ENCODE data around the gene CDYL2.

Gene CDYL2

GRCh38 chr16:80618862-80619648 is 185.3 kb downstream of the CDYL2 start:
- DNase-seq, result no peak

DNA sequence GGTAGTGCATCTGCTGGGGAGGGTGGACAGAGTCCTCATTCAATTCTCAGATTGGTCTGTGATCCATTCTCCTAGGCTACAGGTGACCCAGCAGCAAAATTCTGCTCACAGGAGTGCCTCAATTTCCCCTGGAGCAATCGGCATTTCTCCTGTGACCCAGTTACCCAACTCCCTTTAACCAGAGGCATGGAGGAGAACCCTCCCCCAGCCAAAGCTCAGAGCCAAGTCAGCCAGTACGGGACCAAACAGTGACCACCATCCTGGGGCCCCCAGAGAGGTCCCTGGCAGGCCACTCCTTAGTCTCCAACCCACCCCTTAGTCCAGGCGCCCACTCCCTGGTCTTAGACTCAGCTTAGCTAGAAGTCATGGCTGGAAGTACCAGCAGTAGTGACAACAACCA is 188.0 kb downstream of the CDYL2 start:
- DNase-seq, result no peak

- no peak for DNase-seq
Observed at GRCh38 chr16:80615735-80616134, 188.7 kb downstream of the CDYL2 start.

DNA sequence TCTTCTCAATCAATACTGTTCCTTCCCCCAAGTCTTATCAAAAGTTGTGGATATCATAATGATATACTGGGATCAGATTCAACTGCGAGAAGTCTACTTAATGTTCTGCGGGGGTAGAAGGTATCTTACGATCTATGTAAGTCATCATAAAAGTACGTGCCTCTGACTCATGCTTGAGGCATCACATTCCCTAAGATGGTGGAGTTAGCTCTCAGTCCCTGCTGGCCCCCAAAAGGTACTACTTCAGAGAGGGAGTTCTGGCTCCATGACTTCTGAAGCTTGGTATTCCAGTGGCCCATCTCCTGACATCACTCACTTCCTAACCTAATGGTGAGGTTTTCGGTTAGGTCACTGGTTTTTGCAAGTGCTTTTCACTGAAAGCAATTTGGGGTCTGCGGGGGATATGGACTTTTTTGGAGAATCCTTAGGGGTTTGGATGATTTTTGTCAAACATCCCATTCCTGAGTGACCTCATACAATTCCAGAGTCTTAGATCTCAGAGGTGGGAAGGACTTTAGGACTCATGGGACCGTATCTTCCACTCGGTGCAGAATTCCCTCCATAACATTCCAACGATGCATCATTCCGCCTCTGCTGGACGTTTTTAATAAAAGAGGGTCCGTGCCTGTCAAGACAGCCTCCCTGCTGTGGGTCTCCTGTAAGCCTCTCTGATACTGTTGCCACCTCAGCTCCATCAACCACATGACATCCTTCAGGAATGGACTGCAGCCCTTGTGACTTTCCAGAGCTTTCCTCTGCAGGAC is 189.3 kb downstream of the CDYL2 start:
- DNase-seq, result no peak

DNA sequence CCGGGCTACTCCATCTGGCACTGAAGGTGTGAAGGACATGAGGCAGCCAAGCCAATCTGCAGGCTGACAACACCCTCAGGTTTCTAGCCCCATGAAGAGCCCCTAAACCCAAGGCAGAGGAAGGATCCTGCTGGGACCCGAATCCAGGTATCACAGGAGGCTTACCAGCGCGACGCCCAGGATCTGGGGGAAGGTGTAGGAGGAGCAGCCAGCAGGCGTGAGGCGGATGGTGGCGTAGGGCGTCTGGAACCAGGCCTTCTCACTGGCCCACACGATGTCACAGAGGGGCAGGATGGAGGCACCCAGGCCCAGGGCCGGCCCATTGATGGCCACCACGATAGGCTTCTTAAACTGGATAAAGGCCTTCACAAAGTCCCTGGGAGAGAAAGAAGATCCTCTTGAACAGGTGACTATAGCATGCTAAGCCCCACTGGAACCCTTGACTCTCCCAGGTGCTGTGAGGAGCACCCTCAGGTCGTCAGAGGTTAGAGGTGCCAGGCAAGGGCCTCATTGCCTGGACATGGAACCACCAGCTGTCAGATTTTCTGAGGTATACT is 191.9 kb downstream of the CDYL2 start:
- no peak for DNase-seq

GRCh38 chr16:80611930-80612327 is 192.5 kb downstream of the CDYL2 start:
- DNase-seq, result no peak

DNA sequence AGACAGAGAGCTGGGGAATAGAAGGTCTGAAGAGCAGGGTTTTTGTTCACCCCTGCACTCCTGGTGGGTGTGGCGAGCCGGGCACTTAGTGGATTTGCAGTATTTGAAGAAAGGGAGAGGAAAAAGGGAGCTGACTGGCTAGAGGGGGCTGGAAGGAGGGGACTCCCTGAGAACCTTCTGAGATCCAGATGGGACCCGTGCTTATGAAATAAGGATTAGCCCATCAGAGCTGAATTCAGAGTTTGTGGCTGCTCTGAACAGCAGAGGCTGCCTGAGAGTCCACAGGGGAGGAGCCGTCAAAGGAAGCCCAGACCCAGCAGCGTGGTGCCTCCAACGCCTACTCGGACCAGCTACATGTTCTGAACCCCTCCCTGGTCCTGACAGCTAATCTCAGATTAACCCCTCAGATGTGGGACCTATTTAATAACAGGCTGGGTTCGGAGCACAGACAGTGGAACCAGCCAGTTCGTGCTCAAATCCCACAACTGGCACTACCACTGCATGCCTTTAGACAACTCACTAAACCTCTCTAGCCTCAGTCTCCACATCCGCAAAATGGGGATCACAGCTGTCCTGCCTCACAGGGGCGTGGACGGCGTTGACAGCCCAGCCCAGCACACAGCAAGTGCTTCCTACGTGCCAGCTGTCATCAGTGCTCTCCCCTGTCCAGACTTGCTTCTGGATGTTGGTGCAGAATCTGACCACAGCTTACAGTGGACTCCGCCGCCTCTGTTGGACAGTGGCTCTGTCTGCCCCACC is 193.0 kb downstream of the CDYL2 start:
- DNase-seq, result no peak

DNA sequence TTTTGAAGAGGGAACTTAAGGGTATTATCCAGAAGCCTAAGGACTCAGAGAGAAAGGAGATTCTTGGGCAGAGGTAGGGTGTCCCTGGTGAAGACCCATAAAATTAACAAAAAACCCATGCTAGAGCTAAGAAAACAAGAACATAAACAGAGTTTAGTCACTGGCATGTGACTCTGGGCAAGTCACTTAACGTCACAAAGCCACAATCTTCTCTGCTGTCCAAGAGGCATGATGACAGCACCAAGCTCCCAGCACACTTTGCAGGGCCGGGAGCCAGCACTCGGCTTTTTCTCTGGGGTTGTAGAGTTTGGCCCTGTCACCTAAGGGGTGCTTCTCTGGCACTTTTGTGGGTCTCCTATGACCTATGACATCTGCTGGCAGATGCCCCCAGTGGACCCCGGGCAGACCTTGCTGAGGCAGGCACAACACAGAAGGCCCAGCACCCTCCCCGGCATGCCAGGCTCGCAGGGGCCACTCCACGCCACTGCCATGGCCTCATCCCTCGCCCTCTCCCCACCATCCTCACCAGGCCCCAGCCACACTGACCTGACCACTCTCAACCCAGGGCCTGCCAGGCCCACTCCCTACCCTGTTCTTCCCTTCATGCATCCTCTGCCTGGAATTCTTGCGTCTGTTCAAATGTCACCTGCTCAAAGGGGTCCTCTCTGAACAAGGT is 193.8 kb downstream of the CDYL2 start:
- no peak for DNase-seq

- no peak for DNase-seq
Observed at GRCh38 chr16:80608946-80609345, 195.5 kb downstream of the CDYL2 start.

DNA sequence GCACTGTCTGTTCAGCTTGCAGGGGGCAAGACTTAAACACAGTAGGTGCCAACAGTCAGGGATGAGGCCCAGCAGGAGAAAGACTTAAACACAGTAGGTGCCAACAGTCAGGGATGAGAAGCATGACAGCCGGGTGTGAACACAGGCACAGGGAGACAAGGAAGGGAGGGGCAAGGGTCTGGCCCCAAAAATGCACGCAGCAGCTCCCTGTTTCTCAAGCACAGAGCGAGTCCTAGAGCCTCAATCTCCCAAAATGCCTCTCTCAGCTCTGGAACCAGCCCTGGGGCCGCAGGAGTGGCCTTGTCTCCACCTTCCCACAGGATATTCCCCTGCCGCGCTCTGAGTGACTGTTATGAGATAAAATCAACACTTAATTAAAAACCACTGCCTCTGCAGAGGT is 197.2 kb downstream of the CDYL2 start:
- DNase-seq, result no peak

DNA sequence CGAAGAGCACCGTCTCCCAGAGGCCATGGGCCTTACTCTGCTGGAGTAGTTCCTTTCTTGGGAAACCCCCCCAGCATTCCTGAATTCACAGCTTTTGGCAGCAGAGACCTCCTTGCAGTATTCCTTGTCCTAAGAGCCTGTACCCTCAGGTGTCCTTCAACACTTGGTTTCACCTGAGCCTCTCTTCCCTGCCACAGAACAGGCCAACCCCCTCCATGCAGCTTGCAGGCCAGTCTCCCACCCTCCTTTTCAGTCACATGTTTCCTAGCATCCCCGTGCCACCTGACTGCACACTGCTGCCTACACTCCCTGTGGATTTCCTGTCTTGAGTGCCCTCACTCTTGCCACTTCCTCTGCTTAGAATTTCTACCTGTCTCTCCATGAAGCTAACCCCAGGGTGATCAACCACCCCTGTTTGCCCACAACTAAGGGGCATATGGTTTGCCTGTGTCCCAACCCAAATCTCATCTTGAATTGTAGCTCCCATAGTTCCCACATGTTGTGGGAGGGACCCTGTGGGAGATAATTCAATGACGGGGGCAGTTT is 198.1 kb downstream of the CDYL2 start:
- no peak for DNase-seq

DNA sequence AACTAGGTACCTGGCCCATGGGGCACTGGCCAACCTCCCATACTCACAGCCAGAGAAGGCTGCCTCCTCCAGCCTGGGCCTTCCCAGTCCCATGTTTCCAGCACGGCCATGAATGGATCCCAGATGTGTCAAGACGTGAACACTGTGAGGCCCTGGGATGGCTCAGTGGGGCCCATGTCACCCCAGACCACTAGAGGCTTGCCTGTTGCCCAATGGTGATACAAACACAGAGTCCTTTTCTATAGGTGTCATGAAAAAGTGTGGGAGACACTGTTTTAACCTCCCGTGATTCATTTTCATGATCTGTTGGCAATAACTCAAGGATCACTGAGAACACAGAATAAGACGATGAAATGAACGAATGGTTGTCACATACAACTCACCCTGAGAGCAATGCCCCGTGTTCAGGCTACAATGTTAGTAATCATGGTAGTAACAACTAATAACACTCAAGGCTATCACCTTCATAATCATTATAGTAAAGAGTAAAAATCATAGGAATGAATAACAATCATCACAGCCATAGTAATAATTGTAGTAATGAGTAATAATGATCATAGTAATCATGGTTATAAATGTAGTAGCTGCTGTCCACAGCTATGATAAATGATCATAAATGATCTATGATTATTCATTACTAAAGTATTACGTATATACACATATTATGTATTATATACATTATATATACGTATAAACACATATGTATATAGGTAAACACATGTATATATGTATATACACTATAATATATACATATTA is 199.6 kb downstream of the CDYL2 start:
- DNase-seq, result no peak

DNA sequence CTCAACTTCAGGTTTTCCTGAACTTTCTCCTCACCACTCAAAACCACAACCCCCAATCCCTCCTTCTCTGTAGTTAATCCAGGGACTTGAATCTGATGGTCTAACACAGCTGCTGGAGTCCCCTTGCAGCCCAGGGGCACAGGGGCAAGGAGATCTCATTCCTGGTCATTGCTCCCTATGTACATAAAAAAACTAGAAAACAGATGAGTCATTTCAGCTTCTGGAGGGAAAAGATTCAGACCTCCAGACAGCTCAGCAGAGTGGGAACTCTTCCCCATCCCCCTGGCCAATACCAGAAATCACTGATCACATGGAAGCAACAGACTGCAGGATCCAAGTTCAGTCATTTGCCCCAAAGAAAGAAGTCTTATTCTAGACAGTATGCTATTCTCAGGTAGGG is 201.5 kb downstream of the CDYL2 start:
- no peak for DNase-seq

DNA sequence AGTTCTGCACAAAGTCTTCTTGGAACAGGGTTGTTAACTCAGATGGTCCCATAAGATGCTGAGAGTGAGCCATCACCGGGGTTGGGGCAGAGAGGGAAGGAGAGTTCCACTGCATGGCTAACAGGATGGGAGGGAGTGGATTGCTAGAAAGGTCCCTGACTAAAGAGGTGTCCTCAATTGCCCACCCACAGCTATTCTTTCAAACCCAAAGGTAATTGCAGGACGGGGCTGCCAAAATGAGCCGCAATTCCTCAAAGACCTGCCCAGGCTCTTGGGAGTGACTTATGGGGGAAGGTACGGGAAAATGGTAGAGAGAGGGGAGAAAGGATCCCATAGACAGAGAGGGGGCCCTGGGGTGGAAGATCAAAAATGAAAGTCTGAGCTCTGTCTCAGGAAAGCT is 203.2 kb downstream of the CDYL2 start:
- DNase-seq, result no peak

DNA sequence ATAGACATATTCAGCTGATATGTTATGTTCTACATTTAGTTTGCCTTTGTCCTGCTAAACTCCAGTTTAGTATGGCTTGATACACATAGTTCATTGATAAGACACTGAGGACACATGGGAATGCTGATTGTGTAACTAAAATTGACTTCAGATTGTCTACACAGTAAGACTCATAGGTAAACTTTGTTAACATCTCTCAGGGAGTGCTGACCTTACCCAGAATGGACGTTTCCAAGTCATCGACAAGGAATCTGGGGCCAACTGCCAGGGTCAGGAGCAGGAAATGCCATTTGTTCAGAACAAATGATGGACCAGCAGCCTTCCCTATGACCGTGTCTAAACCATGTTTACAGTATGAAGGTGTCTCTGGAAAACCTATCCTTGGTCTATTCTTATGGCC is 204.9 kb downstream of the CDYL2 start:
- no peak for DNase-seq

DNA sequence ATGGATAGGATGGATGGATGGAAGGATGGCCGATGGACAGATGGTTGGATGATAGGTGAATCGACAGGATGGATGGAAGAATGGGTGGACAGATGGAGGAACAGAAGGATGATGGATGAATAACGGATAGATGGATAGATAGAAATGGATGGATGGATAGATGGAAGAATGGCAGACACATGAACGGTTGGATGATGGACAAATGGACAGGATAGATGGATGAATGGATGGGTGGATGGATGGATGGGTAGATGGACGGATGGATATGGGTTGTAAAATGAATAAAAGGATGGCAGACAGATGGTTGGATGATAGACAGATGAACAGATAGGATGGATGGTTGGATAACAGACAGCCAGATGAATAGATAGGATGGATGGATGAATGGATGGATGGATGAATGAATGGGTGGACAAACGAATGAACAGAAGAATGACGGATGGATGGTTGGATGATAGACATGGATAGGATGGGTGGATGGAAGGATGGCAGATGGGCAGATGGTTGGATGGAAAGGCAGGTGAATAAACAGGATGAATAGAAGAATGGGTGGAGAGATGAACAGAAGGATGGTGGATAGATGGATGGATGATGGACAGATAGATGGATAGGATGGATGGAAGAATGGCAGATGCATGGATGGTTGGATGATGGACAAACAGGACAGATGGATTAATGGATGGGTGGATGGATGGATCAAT is 207.7 kb downstream of the CDYL2 start:
- no peak for DNase-seq

DNA sequence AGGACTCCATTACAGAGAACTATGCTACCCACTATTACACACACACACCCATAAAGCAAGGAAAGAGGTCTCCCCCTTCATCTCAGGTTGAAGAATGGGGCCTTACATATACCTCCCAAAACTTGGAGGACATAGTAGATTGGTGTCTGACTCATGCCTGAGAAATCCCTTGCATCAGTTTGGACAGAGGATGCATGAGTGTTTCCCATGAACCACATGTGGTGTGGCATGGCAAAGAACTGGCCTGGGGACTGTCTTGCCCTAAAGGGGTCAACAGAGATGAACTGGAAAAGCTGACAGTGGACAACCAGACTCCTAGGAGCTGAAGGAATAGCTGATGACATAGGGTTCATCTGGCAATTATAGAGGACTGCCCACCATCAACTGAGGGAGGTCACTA is 209.6 kb downstream of the CDYL2 start:
- no peak for DNase-seq

DNA sequence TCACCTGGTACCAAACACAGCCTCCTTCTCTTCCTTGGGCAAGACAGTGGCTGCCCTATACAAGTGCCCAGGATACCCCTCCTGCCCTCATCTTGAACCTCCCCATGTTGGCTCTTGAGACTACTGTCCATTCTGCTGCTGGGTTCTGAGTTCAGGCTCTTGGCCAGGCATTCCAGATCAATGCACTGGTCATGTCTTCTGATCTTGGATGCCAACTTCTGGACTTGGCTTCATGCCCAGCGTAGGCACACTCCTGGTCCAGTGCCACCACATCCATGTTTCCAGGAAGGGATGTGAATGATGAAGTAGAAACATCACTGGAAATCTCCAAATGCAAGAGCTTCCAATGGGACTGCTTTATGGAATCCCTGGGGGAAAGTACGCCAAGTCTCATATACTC is 212.1 kb downstream of the CDYL2 start:
- no peak for DNase-seq

GRCh38 chr16:80591071-80591915 is 213.1 kb downstream of the CDYL2 start:
- DNase-seq, result no peak

- no peak for DNase-seq
Observed at GRCh38 chr16:80587071-80587470, 217.3 kb downstream of the CDYL2 start.

All from stimulated activated naive CD4-positive, alpha-beta T cell treated with Interleukin-2 at 50 U/mL for 16 hours (primary cell).